ENCODE results near the gene NDUFA3.

GRCh38 chr19:54137699-54138488, 35.2 kb downstream of the NDUFA3 start, which contains the start of gene CNOT3:
- TF ChIP-seq REST (IDR thresholded peaks at IDR 0.05): no peak
- TF ChIP-seq POLR2A (IDR thresholded peaks at IDR 0.05; ENCODE audit: low read length): peak; percentile 83
- no peak for TF ChIP-seq CTCF (IDR thresholded peaks at IDR 0.05)
- TF ChIP-seq NR3C1 (IDR thresholded peaks at IDR 0.05): no peak
- no peak for TF ChIP-seq EP300 (IDR thresholded peaks at IDR 0.05)
- no peak for TF ChIP-seq CBX8 (IDR thresholded peaks at IDR 0.05)
- no peak for TF ChIP-seq MAZ (IDR thresholded peaks at IDR 0.05; ENCODE audit: borderline replicate concordance, low read depth, low read length)
- no peak for TF ChIP-seq SMC3 (IDR thresholded peaks at IDR 0.05)
- TF ChIP-seq RNF2 (IDR thresholded peaks at IDR 0.05; ENCODE audit: borderline replicate concordance, low read depth): no peak
- TF ChIP-seq MYC (IDR thresholded peaks at IDR 0.05; ENCODE audit: borderline replicate concordance, low read length): no peak
